Medulla oblongata (tissue), 1 donor: Measurements from ENCODE around the gene TYW3.

Experiments
- DNase-seq: peaks from one replicate; pipeline ENCODE4 v3.0.0-alpha.2; 2015; ENCODE audit errors: extremely low spot score

TYW3 gene

DNA sequence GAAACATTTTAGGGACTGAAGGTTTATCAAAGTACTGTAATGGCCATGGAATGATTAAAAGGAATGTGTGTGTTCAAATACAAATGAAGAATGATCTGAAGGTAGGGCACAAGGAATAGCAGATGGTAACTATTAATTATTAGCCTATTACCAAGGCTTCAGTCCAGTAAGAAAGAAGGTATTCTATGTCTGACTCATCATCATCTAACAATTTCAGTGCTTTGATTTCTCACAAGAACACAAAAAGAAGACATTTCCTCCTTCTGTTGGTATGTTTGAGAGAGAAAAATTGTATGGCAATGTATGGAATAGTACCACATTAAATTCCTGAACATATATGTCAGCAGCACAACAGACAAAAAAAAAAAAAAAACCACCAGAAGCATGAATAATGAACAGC is 57.5 kb downstream of the TYW3 start:
- no peak for DNase-seq

DNA sequence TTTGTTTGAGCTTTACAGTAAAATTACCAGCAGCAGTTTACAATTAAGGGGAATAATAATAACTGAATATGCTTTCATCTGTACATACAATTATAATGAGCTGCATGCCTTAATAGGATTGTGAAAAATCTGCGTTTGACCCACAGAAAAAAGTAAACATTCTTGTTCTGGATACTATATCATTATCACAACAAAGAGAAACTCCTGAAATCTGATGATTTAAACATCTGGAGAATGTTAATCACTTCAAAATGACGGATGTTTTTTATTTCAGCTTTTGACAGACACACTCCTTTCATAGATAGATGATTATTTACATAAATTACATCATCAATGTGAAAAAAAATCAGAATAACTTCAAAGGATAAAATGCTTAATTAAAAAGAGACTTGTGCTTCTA is 58.5 kb downstream of the TYW3 start:
- DNase-seq, result no peak

DNA sequence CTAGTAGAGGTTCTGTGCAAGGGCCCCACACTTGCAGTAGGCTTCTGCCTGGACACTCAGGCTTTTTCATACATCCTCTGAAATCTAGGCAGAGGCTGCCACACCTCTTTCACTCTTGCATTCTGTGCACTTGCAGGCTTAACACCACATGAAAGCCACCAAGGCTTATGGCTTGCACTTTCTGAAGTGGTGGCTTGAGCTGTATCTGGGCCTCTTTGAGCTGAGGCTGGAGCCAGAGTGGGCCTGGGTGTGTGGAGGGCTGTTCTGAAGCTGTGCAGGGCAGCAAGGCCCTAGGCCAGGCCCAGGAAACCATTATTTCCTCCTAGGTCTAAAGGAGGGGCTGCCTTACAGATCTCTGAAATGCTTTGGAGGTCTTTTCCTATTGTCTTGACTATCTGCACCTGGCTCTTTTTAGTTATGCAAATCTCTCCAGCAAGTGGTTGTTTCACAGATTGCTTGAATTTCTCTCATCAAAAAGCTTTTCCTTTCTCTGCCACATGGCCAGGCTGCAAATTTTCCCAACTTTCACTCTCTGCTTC is 66.2 kb downstream of the TYW3 start:
- no peak for DNase-seq

DNA sequence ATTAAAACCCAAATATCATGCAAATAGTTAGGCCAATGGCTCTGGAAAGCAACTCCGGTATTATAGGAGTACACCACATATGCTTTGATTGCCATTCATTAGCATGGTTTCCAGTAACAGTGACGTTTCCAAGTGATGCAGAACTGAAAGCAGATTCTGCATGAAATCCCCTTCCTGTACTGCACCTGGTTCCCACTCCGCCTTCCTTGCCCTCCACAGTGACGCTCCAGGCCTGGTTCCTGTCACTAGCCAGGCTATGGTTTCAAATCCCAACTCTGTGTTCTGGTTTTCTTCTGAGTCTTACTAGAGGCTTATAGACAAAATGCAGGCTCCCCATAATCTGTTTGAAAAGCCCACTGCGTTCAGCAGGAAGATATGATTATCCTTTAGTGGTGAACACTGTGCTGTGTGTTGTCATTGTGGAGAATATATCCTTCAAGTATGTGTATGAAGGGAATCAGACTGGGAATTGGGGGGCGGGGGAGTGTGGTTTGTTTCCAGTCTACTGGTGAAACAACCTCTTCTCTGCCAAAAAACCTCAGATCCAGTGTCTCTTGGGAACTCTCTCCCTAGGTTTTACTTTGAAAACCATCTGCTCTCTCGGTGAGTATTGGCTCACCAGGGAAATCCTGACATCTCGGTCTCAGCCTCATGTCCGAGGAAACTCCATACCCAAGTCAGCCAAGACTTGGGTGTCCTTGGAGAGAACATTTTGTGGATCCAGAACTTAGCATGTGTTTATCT is 78.7 kb downstream of the TYW3 start:
- DNase-seq, result no peak

DNA sequence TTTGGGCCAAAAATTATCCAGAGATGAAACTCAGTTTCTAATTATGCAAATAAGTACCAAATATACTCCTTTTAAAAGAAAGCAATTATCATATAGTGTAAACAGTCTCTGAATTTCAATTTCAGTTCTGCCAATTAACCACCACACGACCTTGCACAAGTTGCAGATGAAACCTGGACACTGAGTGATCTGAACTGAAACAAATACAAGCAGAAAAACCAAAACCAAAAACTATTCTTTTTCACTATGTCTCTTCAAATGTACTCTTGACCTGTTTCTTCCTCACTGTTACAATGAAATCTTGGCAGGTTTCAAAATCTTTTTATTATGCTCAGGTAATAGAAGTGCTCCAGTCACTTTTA is 79.2 kb downstream of the TYW3 start:
- no peak for DNase-seq
